Measurements from ENCODE around the gene RAP1GDS1. TPM values are rescaled to one million over a fixed set of nuclear protein-coding genes. Genes with fewer than 3 reads are reported as not detected.

The RAP1GDS1 gene
- polyA plus RNA-seq, 1 donor (not counting 4 experiments of a cell fraction or from before 2014, with no cell fraction given), result 58.1 TPM

- FAIRE-seq, result no peak
- Histone ChIP-seq H3K79me2 (ENCODE audit: control insufficient read depth, insufficient read depth, low read length) (no peaks in the 10 kb centered on the region), H4K20me1 (ENCODE audit: control insufficient read depth, extremely low read depth, insufficient read depth, low read length) (no peaks in the 10 kb centered on the region), H3K4me2 (ENCODE audit: control insufficient read depth, extremely low read depth, insufficient read depth, low read depth, low read length) (no peak overlapping the region), H3K27me3 (ENCODE audit: control insufficient read depth, extremely low read depth, insufficient read depth, low read length) (no peaks in the 10 kb centered on the region), H3K4me3 (ENCODE audit: control insufficient read depth in 2 of 3, extremely low read depth in 1 of 3, insufficient read depth in 2 of 3, low read depth in 1 of 3, low read length in 3 of 3) (no peak overlapping the region), H3K36me3 (ENCODE audit: control insufficient read depth in 2 of 2, extremely low read depth in 1 of 2, insufficient read depth in 2 of 2, low read length in 2 of 2) (no peaks in the 10 kb centered on the region), H2AFZ (ENCODE audit: control insufficient read depth, low read length) (no peak overlapping the region), H3K9me3 (ENCODE audit: control insufficient read depth, low read depth, low read length) (no peaks in the 10 kb centered on the region), H3K9me1 (ENCODE audit: control insufficient read depth, extremely low read depth, insufficient read depth, low read length) (no peaks in the 10 kb centered on the region), H3K27ac (ENCODE audit: control insufficient read depth, insufficient read depth, low read length) (no peak overlapping the region), H3K9ac (ENCODE audit: control insufficient read depth, extremely low read depth, insufficient read depth, low read length) (no peak overlapping the region), H3K4me1 (ENCODE audit: control insufficient read depth, extremely low read depth, insufficient read depth, low read length) (no peaks in the 10 kb centered on the region)
- TF ChIP-seq EZH2 (IDR thresholded peaks at IDR 0.05; ENCODE audit: low read length) (no peak), CTCF (optimal IDR thresholded peaks at IDR 0.05 in 1 of 3, IDR thresholded peaks at IDR 0.05 in 1 of 3, conservative IDR thresholded peaks at IDR 0.05 in 1 of 3; ENCODE audit: extremely low read depth in 1 of 3, insufficient read depth in 2 of 3, low read length in 3 of 3) (no peak)
- dilution Hi-C loops (cut with MboI; ENCODE audit: extremely low pct_ligation_motif_present, low sequenced_read_pairs), result no loop called here
- no peak for DNase-seq (ENCODE audit: low read depth, low spot score)
Observed at GRCh38 chr4:98242063-98242462, 19.1 kb upstream of the RAP1GDS1 start.

GRCh38 chr4:98242538-98242937 is 18.6 kb upstream of the RAP1GDS1 start:
- Histone ChIP-seq H3K36me3 (ENCODE audit: control insufficient read depth in 2 of 2, extremely low read depth in 1 of 2, insufficient read depth in 2 of 2, low read length in 2 of 2) (no peaks in the 10 kb centered on the region), H3K9me3 (ENCODE audit: control insufficient read depth, low read depth, low read length) (no peaks in the 10 kb centered on the region), H3K4me2 (ENCODE audit: control insufficient read depth, extremely low read depth, insufficient read depth, low read depth, low read length) (no peak overlapping the region), H3K9me1 (ENCODE audit: control insufficient read depth, extremely low read depth, insufficient read depth, low read length) (no peaks in the 10 kb centered on the region), H3K4me1 (ENCODE audit: control insufficient read depth, extremely low read depth, insufficient read depth, low read length) (no peaks in the 10 kb centered on the region), H4K20me1 (ENCODE audit: control insufficient read depth, extremely low read depth, insufficient read depth, low read length) (no peaks in the 10 kb centered on the region), H3K79me2 (ENCODE audit: control insufficient read depth, insufficient read depth, low read length) (no peaks in the 10 kb centered on the region), H3K9ac (ENCODE audit: control insufficient read depth, extremely low read depth, insufficient read depth, low read length) (no peak overlapping the region), H3K27ac (ENCODE audit: control insufficient read depth, insufficient read depth, low read length) (no peak overlapping the region), H3K27me3 (ENCODE audit: control insufficient read depth, extremely low read depth, insufficient read depth, low read length) (no peaks in the 10 kb centered on the region), H2AFZ (ENCODE audit: control insufficient read depth, low read length) (no peak overlapping the region), H3K4me3 (ENCODE audit: control insufficient read depth in 2 of 3, extremely low read depth in 1 of 3, insufficient read depth in 2 of 3, low read depth in 1 of 3, low read length in 3 of 3) (no peak overlapping the region)
- dilution Hi-C loops (cut with MboI; ENCODE audit: extremely low pct_ligation_motif_present, low sequenced_read_pairs), result no loop called here
- TF ChIP-seq EZH2 (IDR thresholded peaks at IDR 0.05; ENCODE audit: low read length) (no peak), CTCF (optimal IDR thresholded peaks at IDR 0.05 in 1 of 3, IDR thresholded peaks at IDR 0.05 in 1 of 3, conservative IDR thresholded peaks at IDR 0.05 in 1 of 3; ENCODE audit: extremely low read depth in 1 of 3, insufficient read depth in 2 of 3, low read length in 3 of 3) (no peak)
- FAIRE-seq (no peak), DNase-seq (ENCODE audit: low read depth, low spot score) (no peak)
